HepG2 (cell line): ENCODE results near the gene FXYD6. TPM values are rescaled to one million over a fixed set of nuclear protein-coding genes. Genes with fewer than 3 reads are reported as not detected.

ENCODE experiments used
- ATAC-seq: fragments of 200-7000 bp; cut with Tn5 transposase; 3 replicates; pipeline ENCODE4 v1.9.1; 2020; ENCODE audit warnings: mild to moderate bottlenecking, moderate library complexity
- BruUV-seq: library from RNA; stranded (reverse); fragments of 400-500 nt; replicated peaks from 2 replicates; lab custom pipeline; 2021; lab: Mats Ljungman, UMichigan
- CTCF ChIA-PET: fragments of 300-600 bp; formaldehyde crosslinking; extraction: SDS; loops from one replicate; lab custom pipeline; 2021; ENCODE audit warnings: low total read pairs, inconsistent platforms, low intra/inter-chr PET ratio; lab: Yijun Ruan, JAX
- POLR2A ChIA-PET: fragments of 350-600 bp; sonication (Branson Sonifier 250); formaldehyde crosslinking; loops from one replicate; lab custom pipeline; 2020; ENCODE audit warnings: antibody characterized with exemption, inconsistent platforms; lab: Yijun Ruan, JAX
- DNase-seq: peaks from one replicate; pipeline ENCODE4 v3.0.0-alpha.2; 2015; ENCODE audit warnings: low spot score
- FAIRE-seq: peaks from 3 replicates; lab custom pipeline; 2011; peaks lifted over from hg19 to GRCh38; lab: Jason Lieb, UNC
- H2AFZ ChIP-seq: one replicate; pipeline ENCODE4 v1.6.1; 2011; ENCODE audit warnings: low read length, inconsistent platforms
- H3K27ac ChIP-seq: fragments of 300-600 bp; 3 replicates; pipeline ENCODE4 v1.8.0; 2011; ENCODE audit warnings: mixed run types, mild to moderate bottlenecking, mixed read lengths, low read length, inconsistent platforms; ENCODE audit not compliant: insufficient read depth; ENCODE audit errors: extremely low read length
- H3K27me3 ChIP-seq, 2 experiments: fragments of 200-600 bp in 1 of 2; 2 replicates in 1 of 2; 3 replicates in 1 of 2; pipeline versions ENCODE4 v1.6.0 to v1.8.0; 2011; ENCODE audit warnings: low read length in 2 of 2, mild to moderate bottlenecking in 2 of 2, moderate library complexity in 2 of 2, inconsistent platforms in 1 of 2; ENCODE audit not compliant: insufficient read depth in 2 of 2, control insufficient read depth in 1 of 2
- H3K36me3 ChIP-seq, 2 experiments: fragments of 200-600 bp in 1 of 2; replicated peaks in 1 of 2; 2 replicates in 1 of 2; 3 replicates in 1 of 2; pipeline versions ENCODE4 v1.5.1 to v1.8.0; 2011; ENCODE audit warnings: low read length in 2 of 2, inconsistent platforms in 1 of 2; ENCODE audit not compliant: insufficient read depth in 2 of 2, control insufficient read depth in 1 of 2
- H3K4me1 ChIP-seq: 2 replicates; pipeline ENCODE4 v1.5.1; 2012; ENCODE audit warnings: low read length, inconsistent platforms; ENCODE audit not compliant: insufficient read depth
- H3K4me2 ChIP-seq: 2 replicates; pipeline ENCODE4 v1.6.0; 2011; ENCODE audit warnings: low read depth, low read length, inconsistent platforms
- H3K4me3 ChIP-seq, 3 experiments: fragments of 200-600 bp in 1 of 3; sonication (generic), shearing (Covaris generic) in 1 of 3; replicated peaks in 1 of 3; 2 replicates each; pipeline ENCODE4 v1.5.1; 2011 to 2016; ENCODE audit warnings: low read length in 3 of 3, inconsistent platforms in 2 of 3, low read depth in 2 of 3, mild to moderate bottlenecking in 2 of 3, control low read depth in 1 of 3, mixed read lengths in 1 of 3; ENCODE audit not compliant: insufficient read depth in 1 of 3
- H3K79me2 ChIP-seq: one replicate; pipeline ENCODE4 v1.6.1; 2011; ENCODE audit warnings: low read length, inconsistent platforms; ENCODE audit not compliant: insufficient read depth
- H3K9ac ChIP-seq: 2 replicates; pipeline ENCODE4 v1.6.0; 2011; ENCODE audit warnings: mild to moderate bottlenecking, low read depth, low read length, inconsistent platforms; ENCODE audit not compliant: insufficient read depth
- H3K9me3 ChIP-seq: 2 replicates; pipeline ENCODE4 v1.5.1; 2012; ENCODE audit warnings: mild to moderate bottlenecking, low read length
- H4K20me1 ChIP-seq: 2 replicates; pipeline ENCODE4 v1.6.0; 2011; ENCODE audit warnings: inconsistent platforms, mild to moderate bottlenecking, low read length, moderate library complexity; ENCODE audit not compliant: insufficient read depth
- AKAP8 ChIP-seq: sonication (generic); formaldehyde crosslinking; IDR thresholded peaks from 2 replicates; pipeline ENCODE4 v1.5.1; 2020; ENCODE audit warnings: mild to moderate bottlenecking, missing genetic modification reagents
- ATF7-NPFF ChIP-seq: sonication (generic); formaldehyde crosslinking; IDR thresholded peaks from 2 replicates; pipeline ENCODE4 v1.8.1; 2023; ENCODE audit warnings: mild to moderate bottlenecking, low read depth, missing genetic modification reagents, moderate library complexity
- FOXJ3 ChIP-seq: sonication (generic); formaldehyde crosslinking; IDR thresholded peaks from 2 replicates; pipeline ENCODE4 v1.4.0; 2020; ENCODE audit warnings: missing genetic modification reagents, mild to moderate bottlenecking, borderline replicate concordance
- FOXO1 ChIP-seq: sonication (generic); formaldehyde crosslinking; IDR thresholded peaks from 2 replicates; pipeline ENCODE4 v1.4.0; 2020; ENCODE audit warnings: missing genetic modification reagents
- GABPA ChIP-seq, 2 experiments: IDR thresholded peaks; 2 replicates each; pipeline ENCODE4 v1.6.1; 2011 to 2016; ENCODE audit warnings: low read depth in 2 of 2, low read length in 1 of 2, missing biosample characterization in 1 of 2, missing genetic modification characterization in 1 of 2
- HIC2 ChIP-seq: sonication (generic); formaldehyde crosslinking; IDR thresholded peaks from 2 replicates; pipeline ENCODE4 v1.9.0; 2022; ENCODE audit warnings: low read depth, missing genetic modification reagents
- HMG20B ChIP-seq: conservative IDR thresholded peaks from 2 replicates; pipeline ENCODE4 v1.6.1; 2016; ENCODE audit warnings: missing genetic modification reagents, missing compliant biosample characterization
- HOXA9 ChIP-seq: sonication (generic); formaldehyde crosslinking; IDR thresholded peaks from 2 replicates; pipeline ENCODE4 v1.8.1; 2022; ENCODE audit warnings: missing genetic modification reagents, mild to moderate bottlenecking, moderate library complexity, borderline replicate concordance
- JUN ChIP-seq: sonication (generic); formaldehyde crosslinking; IDR thresholded peaks from 2 replicates; pipeline ENCODE4 v1.4.0; 2020; ENCODE audit warnings: mild to moderate bottlenecking, missing genetic modification reagents
- MZF1 ChIP-seq: sonication (generic); formaldehyde crosslinking; IDR thresholded peaks from 2 replicates; pipeline ENCODE4 v1.8.1; 2023; ENCODE audit warnings: mild to moderate bottlenecking, missing genetic modification reagents, borderline replicate concordance
- PTBP1 ChIP-seq: fragments of 200-400 bp; formaldehyde crosslinking; IDR thresholded peaks from 2 replicates; pipeline ENCODE4 v1.6.1; 2018; ENCODE audit warnings: low read length, low read depth; ENCODE audit not compliant: poor library complexity, severe bottlenecking
- RCOR2 ChIP-seq: IDR thresholded peaks from 2 replicates; pipeline ENCODE4 v1.6.1; 2016; ENCODE audit warnings: missing biosample characterization, missing genetic modification reagents
- SNAPC2 ChIP-seq: sonication (generic); formaldehyde crosslinking; IDR thresholded peaks from 2 replicates; pipeline ENCODE4 v1.8.1; 2022; ENCODE audit warnings: mild to moderate bottlenecking, missing genetic modification reagents
- ZBTB7B ChIP-seq: sonication (generic); formaldehyde crosslinking; IDR thresholded peaks from 2 replicates; pipeline ENCODE4 v1.4.0; 2020; ENCODE audit warnings: missing genetic modification reagents
- ZNF225 ChIP-seq: sonication (generic); formaldehyde crosslinking; IDR thresholded peaks from 2 replicates; pipeline ENCODE4 v1.4.0; 2020; ENCODE audit warnings: mild to moderate bottlenecking, missing genetic modification reagents
- ZNF264 ChIP-seq: sonication (generic); formaldehyde crosslinking; IDR thresholded peaks from 2 replicates; pipeline ENCODE4 v1.4.0; 2020; ENCODE audit warnings: missing genetic modification reagents
- ZNF589 ChIP-seq: sonication (generic); formaldehyde crosslinking; conservative IDR thresholded peaks from 2 replicates; pipeline ENCODE4 v1.8.0; 2022; ENCODE audit warnings: mild to moderate bottlenecking, moderate library complexity, missing genetic modification reagents
- ZNF614 ChIP-seq: IDR thresholded peaks from 2 replicates; pipeline ENCODE4 v1.6.1; 2018; ENCODE audit warnings: missing biosample characterization, missing genetic modification reagents, inconsistent platforms, borderline replicate concordance
- ZZZ3 ChIP-seq: sonication (generic); formaldehyde crosslinking; IDR thresholded peaks from 2 replicates; pipeline ENCODE4 v1.4.0; 2020; ENCODE audit warnings: missing genetic modification reagents, mild to moderate bottlenecking, borderline replicate concordance
- WGBS: methylation state at CpG from one replicate; pipeline ENCODE4 v1.1.6; 2017; ENCODE audit warnings: low lambda C conversion rate; 5-methylcytosine and 5-hydroxymethylcytosine counted together
- in situ Hi-C: cut with HindIII; loops from 2 replicates; pipeline ENCODE4 v1.10.0; 2017; ENCODE audit warnings: low pct_unique_long_range_greater_than_20kb; ENCODE audit not compliant: extremely low pct_ligation_motif_present
- intact Hi-C: fragments of 100-400 bp; cut with micrococcal nuclease; formaldehyde crosslinking; loops from one replicate; pipeline ENCODE4 v1.10.0; 2022; ENCODE audit not compliant: unreplicated experiment
- polyA plus RNA-seq, 8 experiments: library from polyadenylated mRNA; depleted of rRNA in 3 of 8; stranded (reverse) in 7 of 8; unstranded in 1 of 8; fragments of >200 nt; fragmentation: Illumina TruSeq in 4 of 8; extraction: Trizol in 4 of 8; gene quantifications; 2 replicates each; pipeline versions ENCODE4 v1.2.1 to v1.2.3, GENCODE V29; 2011 to 2016; ENCODE audit warnings: low read depth in 4 of 8, missing spikeins in 1 of 8, mixed read lengths in 1 of 8; ENCODE audit not compliant: insufficient read depth in 1 of 8
- total RNA-seq, 5 experiments: library from RNA; depleted of rRNA; stranded (reverse); fragments of >200 nt; fragmentation: Illumina TruSeq; extraction: Trizol; gene quantifications; 2 replicates each; pipeline ENCODE4 v1.2.3, GENCODE V29; 2016; ENCODE audit warnings: low read depth in 1 of 5

Gene FXYD6
- total and polyA plus RNA-seq, 2 of the 13 experiments (the other 11 are each of a cell fraction or from before 2014, with no cell fraction given), result not detected

GRCh38 chr11:117868815-117869561 lies 7.5 kb downstream of the FXYD6 start:
- TF ChIP-seq SNAPC2 (CRISPR knock-in tag) (no peak), RCOR2 (CRISPR knock-in tag) (no peak), HMG20B (CRISPR knock-in tag) (no peak), HIC2 (no peak), ATF7-NPFF (CRISPR knock-in tag) (no peak), PTBP1 (no peak), MZF1 (CRISPR knock-in tag) (no peak), ZBTB7B (CRISPR knock-in tag) (no peak), JUN (CRISPR knock-in tag) (no peak), ZNF589 (CRISPR knock-in tag) (no peak), FOXO1 (no peak), HOXA9 (no peak), GABPA (IDR thresholded peaks at IDR 0.05; ENCODE audit: low read depth, low read length) (no peak), GABPA (CRISPR knock-in tag; IDR thresholded peaks at IDR 0.05; ENCODE audit: low read depth) (no peak), ZNF264 (no peak), ZNF225 (CRISPR knock-in tag) (no peak), ZNF614 (CRISPR knock-in tag) (no peak), FOXJ3 (CRISPR knock-in tag) (no peak), ZZZ3 (CRISPR knock-in tag) (no peak), AKAP8 (CRISPR knock-in tag) (no peak)
- TF ChIP-seq, all 625 proteins: peak for 0
- CTCF ChIA-PET, result no interaction called here

More at GRCh38 chr11:117868815-117869561, 7.5 kb downstream of the FXYD6 start:
- intact Hi-C loops (no loop called here), in situ Hi-C loops (no loop called here)
- POLR2A ChIA-PET, result no interaction called here
- DNase-seq, result no peak
- Histone ChIP-seq H3K36me3 (no peaks in the 10 kb centered on the region), H3K79me2 (no peaks in the 10 kb centered on the region), H3K9me3 (no peaks in the 10 kb centered on the region), H2AFZ (no peak overlapping the region), H3K9ac (no peak overlapping the region), H4K20me1 (no peaks in the 10 kb centered on the region), H3K4me2 (no peak overlapping the region), H3K27ac (no peak overlapping the region), H3K27me3 (peaks cover 7 to 73% of the 10 kb centered on the region in 2 experiments; a peak in 4 of 5 replicates), H3K4me1 (no peaks in the 10 kb centered on the region), H3K4me3 (no peak overlapping the region)
- BruUV-seq, result no TSS peak
- no peak for ATAC-seq
- WGBS, result 11% methylated on average over 12 of the region's 17 CpGs
- FAIRE-seq, result no peak
